GM10248 (cell line): Measurements from ENCODE around the gene JMJD8.

ENCODE experiments used
- CTCF ChIA-PET: fragments of 300-600 bp; sonication (Branson Sonifier 250); formaldehyde crosslinking; extraction: SDS; loops from one replicate; lab custom pipeline; 2021; ENCODE audit warnings: antibody characterized with exemption; lab: Yijun Ruan, JAX
- POLR2A ChIA-PET: fragments of 350-650 bp; sonication (Branson Sonifier 250); formaldehyde crosslinking; extraction: SDS; loops from one replicate; lab custom pipeline; 2020; ENCODE audit warnings: antibody characterized with exemption; lab: Yijun Ruan, JAX
- DNase-seq: peaks from one replicate; pipeline ENCODE4 v3.0.0; 2012; ENCODE audit errors: extremely low spot score
- CTCF ChIP-seq: IDR thresholded peaks from 2 replicates; pipeline ENCODE4 v1.5.1; 2012; ENCODE audit warnings: mild to moderate bottlenecking, low read depth; ENCODE audit errors: extremely low read depth, missing control alignments, control extremely low read depth

JMJD8 gene

DNA sequence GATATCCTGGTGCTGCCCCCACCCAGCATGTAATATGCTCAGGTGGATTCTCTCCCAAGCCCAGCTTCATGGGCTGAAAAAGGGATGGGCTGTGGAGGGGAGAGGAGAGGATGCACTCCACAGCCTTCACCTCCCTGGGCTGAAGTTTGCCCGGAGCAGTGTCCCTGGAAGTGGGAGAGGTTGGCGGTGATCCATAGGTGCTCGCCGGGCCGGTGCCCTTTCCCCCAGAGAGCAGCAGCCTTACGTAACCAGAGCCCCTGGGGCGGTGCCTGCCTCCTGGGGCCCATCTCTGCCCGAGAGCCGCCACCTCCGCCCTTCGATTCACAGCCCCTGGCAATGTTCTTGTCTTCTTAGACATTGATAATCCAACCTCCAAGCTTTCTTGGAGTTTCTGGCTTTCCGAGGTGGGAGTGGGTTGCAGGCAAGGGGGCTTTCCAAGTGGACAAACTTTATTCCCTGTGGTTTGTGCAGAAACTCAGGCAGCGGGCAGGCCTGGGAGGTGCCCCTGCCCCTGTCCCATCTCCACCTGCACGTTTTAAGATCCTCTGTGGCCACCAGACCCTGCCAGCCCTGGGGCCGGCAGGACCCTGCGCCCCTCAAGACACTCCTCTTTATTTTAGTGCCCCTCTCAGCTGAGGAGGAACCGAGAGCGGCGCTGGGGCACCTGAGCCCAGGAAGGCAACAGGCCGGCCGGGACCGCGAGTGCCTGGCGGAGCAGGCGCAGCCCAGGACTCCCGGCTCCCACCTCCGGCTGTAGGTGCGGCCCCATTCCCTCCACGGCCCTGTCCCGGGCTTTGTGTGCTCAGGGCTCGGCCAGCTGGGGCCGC lies 38.1 kb downstream of the JMJD8 start:
- CTCF ChIA-PET, result interaction anchor here (8.2 kb wide), 1 partner anchor 16 kb away, joined by 57 read pairs; no protein-coding TSS in a partner anchor
- no peak for TF ChIP-seq CTCF
- POLR2A ChIA-PET, result no interaction called here
- DNase-seq, result no peak

DNA sequence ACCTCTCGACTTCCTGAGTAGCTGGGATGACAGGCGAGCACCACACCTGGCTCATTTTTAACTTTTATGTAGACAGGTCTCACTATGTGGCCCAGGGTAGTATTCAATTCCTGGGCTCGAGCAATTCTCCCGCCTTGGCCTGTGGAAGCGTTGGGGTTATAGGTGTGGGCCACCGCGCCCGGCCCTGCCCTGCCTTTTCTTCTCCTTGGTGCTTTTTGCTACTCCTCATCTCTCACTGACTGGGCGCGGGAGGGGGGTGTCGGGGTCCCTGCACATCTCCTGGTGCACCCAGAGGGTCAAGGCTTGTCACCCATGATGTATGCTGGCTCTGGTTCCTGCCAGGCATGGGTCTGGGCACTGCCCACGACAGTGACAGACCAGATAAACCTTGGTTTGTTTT lies 39.6 kb downstream of the JMJD8 start:
- CTCF ChIA-PET, result no interaction called here
- no peak for TF ChIP-seq CTCF
- no peak for DNase-seq
- POLR2A ChIA-PET, result no interaction called here

DNA sequence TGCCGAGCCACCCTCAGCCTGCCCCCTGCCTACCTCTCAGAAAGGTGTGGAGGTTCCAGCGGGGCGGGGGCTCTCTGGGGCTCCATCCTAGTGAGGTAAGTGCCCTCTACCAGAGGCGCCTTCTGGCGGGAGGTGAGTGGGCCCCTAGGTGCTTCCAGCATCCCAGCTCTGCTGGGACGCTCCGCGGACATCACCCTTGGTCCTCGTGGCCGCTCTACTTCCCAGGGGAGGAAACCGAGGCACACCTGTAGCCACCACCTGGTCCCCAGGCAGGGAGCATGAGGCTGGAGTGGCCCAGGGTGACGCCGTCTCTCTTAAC lies 41.1 kb downstream of the JMJD8 start:
- ChIA-PET POLR2A (interaction anchor here (1.1 kb wide), 1 partner anchor 217 kb away, joined by 3 read pairs; no protein-coding TSS in a partner anchor), CTCF (interaction anchor here (1.4 kb wide), 1 partner anchor 9 kb away, joined by 3 read pairs; no protein-coding TSS in a partner anchor)
- no peak for TF ChIP-seq CTCF
- DNase-seq, result no peak

- peak; percentile 68 for DNase-seq
- POLR2A ChIA-PET, result interaction anchor here (1.1 kb wide), 2 partner anchors 31 to 216 kb away, joined by 3 read pairs; no protein-coding TSS in a partner anchor
- CTCF ChIA-PET, result interaction anchor here (1.4 kb wide), 1 partner anchor 10 kb away, joined by 3 read pairs; no protein-coding TSS in a partner anchor
- no peak for TF ChIP-seq CTCF
Measured at GRCh38 chr16:642189-643049, 41.7 kb downstream of the JMJD8 start.

DNA sequence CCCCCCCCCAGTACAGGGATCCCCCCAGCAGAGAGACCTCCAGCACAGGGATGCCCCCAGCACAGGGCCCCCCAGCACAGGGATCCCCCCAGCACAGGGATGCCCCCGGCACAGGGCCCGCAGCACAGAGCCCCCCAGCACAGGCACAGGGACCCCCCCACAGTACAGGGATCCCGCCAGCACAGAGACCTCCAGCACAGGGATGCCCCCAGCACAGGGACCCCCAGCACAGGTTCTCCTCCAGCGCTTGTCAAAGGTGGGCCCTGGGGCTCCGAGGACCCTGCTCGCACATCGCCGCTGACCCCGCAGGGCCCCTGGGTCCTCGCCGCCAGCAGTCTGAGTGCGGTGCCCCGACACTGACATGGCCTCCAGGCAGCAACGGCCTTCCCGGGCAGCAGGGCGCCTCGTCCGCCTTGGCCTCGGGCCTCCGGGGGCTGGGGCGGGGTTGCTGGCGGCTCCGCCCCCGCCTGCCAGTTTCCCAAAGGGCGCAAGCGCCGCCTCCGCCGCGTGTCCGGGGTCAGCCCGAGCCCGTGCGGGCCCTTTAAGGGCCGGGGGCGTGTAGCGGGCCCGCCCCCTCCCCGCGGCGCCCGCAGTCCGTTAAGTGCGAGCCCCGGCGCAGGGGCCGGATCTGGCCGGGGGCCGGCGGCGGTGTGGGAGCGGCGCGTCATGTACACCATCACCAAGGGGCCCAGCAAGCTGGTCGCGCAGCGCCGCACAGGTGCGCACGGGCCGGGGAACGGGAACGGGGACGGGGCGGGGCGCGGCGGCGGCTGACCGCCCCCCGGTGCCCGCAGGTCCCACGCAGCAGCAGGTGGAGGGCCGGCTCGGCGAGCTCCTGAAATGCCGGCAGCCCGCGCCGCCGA lies 42.6 kb downstream of the JMJD8 start, which contains the start of gene MCRIP2:
TSS of gene MCRIP2 (plus strand) at position 503 of the 863 bp plus-strand sequence. CDS start at position 667, 164 bp downstream.
- CTCF ChIA-PET, result no interaction called here
- peak; percentile 92 for DNase-seq

More for the DNA sequence above, 42.6 kb downstream of the JMJD8 start, which contains the start of gene MCRIP2:
- POLR2A ChIA-PET, result interaction anchor here (1.1 kb wide), 1 partner anchor 32 kb away, joined by 3 read pairs; no protein-coding TSS in a partner anchor
- TF ChIP-seq CTCF, result no peak
